Measurements from ENCODE around the gene HSPB7. TPM values are rescaled to one million over a fixed set of nuclear protein-coding genes. Genes with fewer than 3 reads are reported as not detected.

The HSPB7 gene
- total and polyA plus RNA-seq, 5 donors, result 2,213 to 3,985 (median 2,473) TPM

DNA sequence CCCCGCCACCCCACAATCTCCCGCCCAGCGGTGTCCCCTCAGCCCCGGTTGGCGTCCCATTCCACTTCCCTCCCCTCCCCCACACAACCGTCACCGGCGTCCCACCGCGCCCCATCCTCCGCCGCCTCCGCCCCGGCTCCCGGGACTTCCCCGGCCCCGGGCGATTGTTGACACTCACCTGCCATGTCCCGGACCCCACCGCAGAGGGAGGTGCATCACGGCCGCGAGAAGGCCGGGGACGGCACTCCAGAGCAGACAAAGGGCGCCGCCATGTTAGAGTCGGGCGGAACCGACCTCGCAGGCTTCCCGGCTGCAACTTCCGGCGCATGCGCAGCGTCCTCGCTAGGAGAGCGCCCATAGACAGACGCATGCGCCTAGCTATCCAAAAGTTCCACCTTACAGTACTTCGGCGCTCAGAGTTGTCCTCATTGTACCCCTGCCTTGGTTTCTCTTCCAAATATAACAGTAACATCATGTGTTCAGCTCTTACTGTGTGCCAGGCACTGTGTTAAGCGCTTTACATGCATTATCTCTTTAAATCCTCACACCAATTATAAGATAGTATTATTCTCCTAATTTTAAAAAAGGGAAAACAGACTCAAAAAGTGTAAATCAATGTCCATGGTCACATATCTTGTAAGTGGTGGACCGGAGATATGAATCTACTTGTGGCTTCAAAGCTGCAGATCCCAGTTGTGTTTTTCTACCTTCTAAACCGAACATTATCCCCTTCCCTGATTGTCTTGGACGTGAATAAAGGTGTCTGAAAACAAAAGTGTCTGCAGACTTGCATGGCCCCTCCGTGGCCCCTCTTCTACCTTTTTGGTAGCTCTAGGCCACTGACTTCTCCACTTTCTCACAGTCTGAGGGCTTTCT, 41.8 kb downstream of the HSPB7 start, which contains the start of gene ZBTB17:
TSS of gene ZBTB17 (minus strand) at position 297 of the 876 bp plus-strand sequence. CDS start 27,606 bp downstream, outside the sequence.
- Histone ChIP-seq H3K27me3 (ENCODE audit: control insufficient read depth, insufficient read depth) (no peaks in the 10 kb centered on the region), H3K9me3 (ENCODE audit: control insufficient read depth, low read length) (no peaks in the 10 kb centered on the region), H3K4me1 (ENCODE audit: control insufficient read depth, insufficient read depth, low read length) (peaks cover 4% of the 10 kb centered on the region), H3K27ac (ENCODE audit: low read length) (peak within 1 kb of the TSS; percentile 75), H3K4me3 (ENCODE audit: low read length) (peak within 1 kb of the TSS; percentile 95)
- intact Hi-C loops (cut with DNase I), result no loop called here
- 8% methylated on average over 47 of the region's 47 CpGs for WGBS
- peak; percentile 98 to 99 for ATAC-seq
- peak; percentile 96 to 99 (median 98) for DNase-seq

DNA sequence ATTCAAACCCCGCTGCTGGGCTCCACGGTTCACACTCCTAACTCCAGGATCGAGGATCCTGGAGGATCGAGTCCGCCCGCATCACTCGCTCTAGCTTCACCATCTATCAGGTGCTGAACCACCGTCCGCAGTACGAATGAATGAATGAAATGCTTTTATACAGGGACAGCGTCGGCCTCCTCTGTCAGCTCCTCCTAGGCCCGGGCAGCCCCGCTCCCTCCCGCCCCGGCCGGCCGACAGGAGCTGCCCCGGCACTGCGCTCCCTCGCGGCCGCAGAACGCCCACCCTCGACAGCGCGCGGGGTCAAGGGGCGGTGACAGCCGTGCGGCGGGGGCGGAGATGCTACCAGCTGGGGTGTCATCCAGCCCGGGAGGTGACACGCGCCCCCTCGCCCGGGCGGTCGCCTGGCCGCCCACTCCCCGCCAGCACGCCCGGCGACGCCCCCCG, 42.5 kb downstream of the HSPB7 start:
- Histone ChIP-seq H3K27ac (ENCODE audit: low read length) (no peak overlapping the region), H3K4me1 (ENCODE audit: control insufficient read depth, insufficient read depth, low read length) (peaks cover 4% of the 10 kb centered on the region), H3K4me3 (ENCODE audit: low read length) (peak overlapping the region; percentile 95), H3K27me3 (ENCODE audit: control insufficient read depth, insufficient read depth) (no peaks in the 10 kb centered on the region), H3K9me3 (ENCODE audit: control insufficient read depth, low read length) (no peaks in the 10 kb centered on the region)
- intact Hi-C loops (cut with DNase I), result no loop called here
- ATAC-seq (peak; percentile 78 to 92), DNase-seq (peak; percentile 65 to 85 (median 83))
- under 1% methylated on average over 47 of the region's 47 CpGs for WGBS

- Histone ChIP-seq H3K27me3 (ENCODE audit: control insufficient read depth, insufficient read depth) (no peaks in the 10 kb centered on the region), H3K4me3 (ENCODE audit: low read length) (peak overlapping the region; percentile 95), H3K27ac (ENCODE audit: low read length) (no peak overlapping the region), H3K4me1 (ENCODE audit: control insufficient read depth, insufficient read depth, low read length) (peaks cover 4% of the 10 kb centered on the region), H3K9me3 (ENCODE audit: control insufficient read depth, low read length) (no peaks in the 10 kb centered on the region)
- no peak for ATAC-seq
- DNase-seq, result no peak
- 40% methylated on average over 9 of the region's 9 CpGs for WGBS
- intact Hi-C loops (cut with DNase I), result no loop called here
Observed at GRCh38 chr1:15974855-15975254, 43.0 kb downstream of the HSPB7 start.

DNA sequence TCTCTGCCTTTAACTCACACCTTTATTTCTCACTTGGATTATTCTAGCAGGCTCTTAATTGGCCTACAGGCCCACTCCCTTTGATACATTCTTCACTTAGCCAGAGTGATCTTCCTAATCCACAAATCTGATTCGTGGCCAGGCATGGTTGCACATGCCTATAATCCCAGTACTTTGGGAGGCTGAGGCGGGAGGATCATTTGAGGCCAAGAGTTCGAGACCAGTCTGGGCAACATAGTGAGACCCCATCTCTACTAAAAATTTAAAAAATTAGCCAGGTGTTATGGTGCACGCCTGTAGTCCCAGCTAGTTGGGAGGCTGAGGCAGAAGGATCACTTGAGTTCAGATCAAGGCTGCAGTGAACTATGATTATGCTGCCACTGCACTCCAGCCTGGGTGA, 44.1 kb downstream of the HSPB7 start:
- no peaks in the 10 kb centered on the region for H3K9me3 ChIP-seq (ENCODE audit: control insufficient read depth, low read length)
- H3K4me3 ChIP-seq (ENCODE audit: low read length), result no peak overlapping the region
- WGBS, result 93% methylated on average over 4 of the region's 4 CpGs
- intact Hi-C loops (cut with DNase I), result no loop called here
- ATAC-seq (no peak), DNase-seq (no peak)
- H3K4me1 ChIP-seq (ENCODE audit: control insufficient read depth, insufficient read depth, low read length), result peaks cover 4% of the 10 kb centered on the region
- no peak overlapping the region for H3K27ac ChIP-seq (ENCODE audit: low read length)
- no peaks in the 10 kb centered on the region for H3K27me3 ChIP-seq (ENCODE audit: control insufficient read depth, insufficient read depth)

DNA sequence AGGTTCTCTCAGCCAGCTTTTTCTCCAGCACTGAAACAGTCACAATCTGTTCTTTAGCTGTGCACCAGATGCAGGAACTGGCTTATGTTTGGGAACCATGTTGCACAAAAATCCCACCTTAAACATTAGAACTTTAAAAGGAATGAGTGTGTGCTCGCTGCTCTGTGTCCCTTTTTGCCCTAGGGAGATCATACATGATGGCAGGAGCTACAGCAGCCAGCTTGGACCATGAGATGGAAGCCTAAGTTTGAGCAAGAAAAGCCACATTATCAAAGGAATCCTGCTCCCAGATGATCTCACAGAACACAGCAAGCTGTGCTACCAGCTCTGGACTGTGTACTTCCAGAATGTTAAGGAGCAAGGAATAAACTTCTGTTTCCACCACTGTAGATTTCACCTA, 45.4 kb downstream of the HSPB7 start:
- intact Hi-C loops (cut with DNase I), result no loop called here
- ATAC-seq (no peak), DNase-seq (no peak)
- H3K9me3 ChIP-seq (ENCODE audit: control insufficient read depth, low read length), result no peaks in the 10 kb centered on the region
- 98% methylated on average over 1 of the region's 1 CpG for WGBS
- H3K27me3 ChIP-seq (ENCODE audit: control insufficient read depth, insufficient read depth), result no peaks in the 10 kb centered on the region
- no peak overlapping the region for H3K4me3 ChIP-seq (ENCODE audit: low read length)
- H3K4me1 ChIP-seq (ENCODE audit: control insufficient read depth, insufficient read depth, low read length), result peaks cover 4% of the 10 kb centered on the region
- H3K27ac ChIP-seq (ENCODE audit: low read length), result no peak overlapping the region

- Histone ChIP-seq H3K27me3 (ENCODE audit: control insufficient read depth, insufficient read depth) (no peaks in the 10 kb centered on the region), H3K4me1 (ENCODE audit: control insufficient read depth, insufficient read depth, low read length) (peaks cover 9% of the 10 kb centered on the region), H3K4me3 (ENCODE audit: low read length) (no peak overlapping the region), H3K27ac (ENCODE audit: low read length) (no peak overlapping the region), H3K9me3 (ENCODE audit: control insufficient read depth, low read length) (no peaks in the 10 kb centered on the region)
- no peak for DNase-seq
- ATAC-seq, result no peak
- intact Hi-C loops (cut with DNase I), result no loop called here
Observed at GRCh38 chr1:15970911-15971310, 46.9 kb downstream of the HSPB7 start.

DNA sequence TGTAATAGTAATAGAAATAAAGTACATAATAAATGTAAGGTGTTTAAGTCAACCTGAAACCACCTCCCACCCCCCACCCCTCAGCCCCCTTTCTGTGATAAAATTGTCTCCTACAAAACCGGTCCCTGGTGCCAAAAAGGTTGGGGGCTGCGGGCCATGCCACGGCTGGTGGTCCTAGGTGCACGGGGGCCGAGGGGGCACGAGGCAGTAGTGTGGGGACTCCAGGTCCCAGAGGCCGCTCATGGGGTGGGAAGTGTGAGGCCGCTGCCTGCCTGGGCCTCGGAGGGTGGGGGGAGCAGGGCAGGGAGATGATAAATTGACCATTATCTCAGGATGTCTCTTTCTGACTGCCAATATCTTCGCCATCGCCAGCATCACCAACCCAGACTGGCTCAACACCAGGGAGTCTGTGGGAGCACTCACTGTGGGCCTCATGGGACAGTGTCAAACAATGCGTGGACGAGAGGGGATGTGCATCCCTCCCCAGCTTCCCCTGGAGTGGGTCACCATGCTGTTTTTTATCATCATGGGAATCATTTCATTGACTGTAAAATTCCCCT, 48.4 kb downstream of the HSPB7 start:
- no peak overlapping the region for H3K4me3 ChIP-seq (ENCODE audit: low read length)

DNA sequence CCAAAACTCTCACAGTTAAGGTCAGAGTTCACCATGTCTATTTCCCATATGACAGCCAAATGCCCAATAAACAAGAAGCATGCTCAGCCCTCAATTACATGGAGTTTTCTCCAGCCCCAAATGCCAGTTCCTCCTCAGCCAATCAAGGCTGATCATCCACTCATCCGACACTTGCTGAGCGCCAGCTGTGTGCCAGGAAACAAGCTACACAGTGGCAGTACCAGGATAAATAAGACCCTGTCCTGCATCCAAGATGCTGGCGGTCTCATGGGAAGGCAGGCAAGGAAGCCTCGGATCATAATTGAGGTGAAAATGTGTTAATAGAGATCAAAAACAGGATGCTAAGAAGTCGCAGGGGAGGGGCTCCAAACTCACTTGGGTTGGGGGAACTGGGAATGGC, 49.7 kb downstream of the HSPB7 start:
- H3K9me3 ChIP-seq (ENCODE audit: control insufficient read depth, low read length), result no peaks in the 10 kb centered on the region
- H3K27me3 ChIP-seq (ENCODE audit: control insufficient read depth, insufficient read depth), result no peaks in the 10 kb centered on the region
- no peak overlapping the region for H3K4me3 ChIP-seq (ENCODE audit: low read length)
- peaks cover 5% of the 10 kb centered on the region for H3K4me1 ChIP-seq (ENCODE audit: control insufficient read depth, insufficient read depth, low read length)
- ATAC-seq (no peak), DNase-seq (no peak)
- no peak overlapping the region for H3K27ac ChIP-seq (ENCODE audit: low read length)
- 82% methylated on average over 5 of the region's 5 CpGs for WGBS
- intact Hi-C loops (cut with DNase I), result no loop called here

More for the DNA sequence above, 48.4 kb downstream of the HSPB7 start:
- WGBS, result 96% methylated on average over 13 of the region's 13 CpGs
- ATAC-seq, result no peak
- Histone ChIP-seq H3K27me3 (ENCODE audit: control insufficient read depth, insufficient read depth) (no peaks in the 10 kb centered on the region), H3K9me3 (ENCODE audit: control insufficient read depth, low read length) (no peaks in the 10 kb centered on the region), H3K27ac (ENCODE audit: low read length) (no peak overlapping the region), H3K4me1 (ENCODE audit: control insufficient read depth, insufficient read depth, low read length) (peaks cover 5% of the 10 kb centered on the region)
- no peak for DNase-seq
- intact Hi-C loops (cut with DNase I), result no loop called here

DNA sequence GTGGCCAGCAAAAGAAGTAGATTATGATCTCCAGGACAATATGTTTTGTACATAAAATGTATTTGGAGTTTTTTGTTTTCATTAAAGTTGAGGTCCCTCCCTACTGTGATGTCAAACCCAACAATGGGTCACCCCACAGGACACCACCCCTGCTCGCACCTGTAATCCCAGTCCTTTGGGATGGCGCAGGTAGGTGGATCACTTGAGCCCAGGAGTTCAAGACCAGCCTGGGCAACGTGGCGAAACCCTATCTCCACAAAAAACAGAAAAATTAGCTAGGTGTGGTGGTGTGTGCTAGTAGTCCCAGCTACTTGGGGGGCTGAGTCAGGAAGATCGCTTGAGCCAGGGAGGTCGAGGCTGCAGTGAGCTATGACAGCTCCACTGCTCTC, 50.9 kb downstream of the HSPB7 start:
- H3K27me3 ChIP-seq (ENCODE audit: control insufficient read depth, insufficient read depth), result no peaks in the 10 kb centered on the region
- 99% methylated on average over 6 of the region's 6 CpGs for WGBS
- intact Hi-C loops (cut with DNase I), result no loop called here
- peaks cover 5% of the 10 kb centered on the region for H3K4me1 ChIP-seq (ENCODE audit: control insufficient read depth, insufficient read depth, low read length)
- ATAC-seq (no peak), DNase-seq (no peak)
- no peaks in the 10 kb centered on the region for H3K9me3 ChIP-seq (ENCODE audit: control insufficient read depth, low read length)
- no peak overlapping the region for H3K27ac ChIP-seq (ENCODE audit: low read length)
- no peak overlapping the region for H3K4me3 ChIP-seq (ENCODE audit: low read length)

DNA sequence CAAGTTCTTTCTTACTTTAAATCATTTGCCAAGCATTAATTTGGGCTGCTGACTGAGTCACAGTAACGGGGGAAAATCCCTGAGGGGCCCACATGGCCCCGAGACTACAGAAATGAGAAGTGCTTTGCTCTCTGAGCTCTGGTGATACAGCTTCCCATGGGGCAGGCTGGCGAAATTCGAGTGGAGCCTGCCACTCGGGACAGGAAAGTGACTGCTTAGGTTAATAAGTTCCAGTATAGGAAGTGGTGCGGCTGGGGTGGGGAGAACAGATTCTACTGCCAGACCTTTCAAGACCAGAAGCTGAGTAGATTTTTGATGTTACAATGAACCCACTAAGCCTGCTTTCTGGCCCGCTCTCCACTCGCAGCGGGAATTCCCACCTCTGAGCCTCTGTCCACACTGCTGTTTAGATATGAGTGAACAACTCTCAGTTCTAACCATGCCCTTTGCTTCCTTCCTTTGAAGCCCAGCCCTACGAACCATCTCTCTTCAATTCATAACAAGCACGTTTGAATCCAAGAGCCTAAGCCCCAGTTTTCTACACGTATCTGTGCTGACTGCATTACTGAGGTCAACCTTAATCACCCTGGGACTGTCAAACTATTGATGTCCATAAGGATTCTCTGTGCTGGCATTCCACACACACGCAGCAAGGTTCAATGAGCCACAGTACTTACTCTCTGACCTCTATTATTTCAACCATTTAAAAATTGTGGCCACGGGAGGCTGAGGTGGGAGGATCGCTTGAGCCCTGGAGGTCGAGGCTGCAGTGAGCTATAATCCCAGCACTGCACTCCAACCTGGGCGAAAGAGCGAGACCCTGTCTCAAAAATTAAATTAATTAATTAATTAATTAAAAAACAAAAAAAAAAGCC, 51.5 kb downstream of the HSPB7 start:
- intact Hi-C loops (cut with DNase I), result no loop called here
- peaks cover 5% of the 10 kb centered on the region for H3K4me1 ChIP-seq (ENCODE audit: control insufficient read depth, insufficient read depth, low read length)
- H3K27me3 ChIP-seq (ENCODE audit: control insufficient read depth, insufficient read depth), result no peaks in the 10 kb centered on the region
- ATAC-seq (peak; percentile 47 to 80), DNase-seq (peak in 2 of 3 donors; percentile 58 to 74)
- H3K4me3 ChIP-seq (ENCODE audit: low read length), result no peak overlapping the region
- WGBS, result 53% methylated on average over 18 of the region's 18 CpGs
- no peaks in the 10 kb centered on the region for H3K9me3 ChIP-seq (ENCODE audit: control insufficient read depth, low read length)
- H3K27ac ChIP-seq (ENCODE audit: low read length), result peak overlapping the region; percentile 20
